ENCODE measurements around the gene OXCT2. TPM values are rescaled to one million over a fixed set of nuclear protein-coding genes. Genes with fewer than 3 reads are reported as not detected.

OXCT2 gene
- total RNA-seq, 1 donor from 2014 or later: 5.9 TPM

DNA sequence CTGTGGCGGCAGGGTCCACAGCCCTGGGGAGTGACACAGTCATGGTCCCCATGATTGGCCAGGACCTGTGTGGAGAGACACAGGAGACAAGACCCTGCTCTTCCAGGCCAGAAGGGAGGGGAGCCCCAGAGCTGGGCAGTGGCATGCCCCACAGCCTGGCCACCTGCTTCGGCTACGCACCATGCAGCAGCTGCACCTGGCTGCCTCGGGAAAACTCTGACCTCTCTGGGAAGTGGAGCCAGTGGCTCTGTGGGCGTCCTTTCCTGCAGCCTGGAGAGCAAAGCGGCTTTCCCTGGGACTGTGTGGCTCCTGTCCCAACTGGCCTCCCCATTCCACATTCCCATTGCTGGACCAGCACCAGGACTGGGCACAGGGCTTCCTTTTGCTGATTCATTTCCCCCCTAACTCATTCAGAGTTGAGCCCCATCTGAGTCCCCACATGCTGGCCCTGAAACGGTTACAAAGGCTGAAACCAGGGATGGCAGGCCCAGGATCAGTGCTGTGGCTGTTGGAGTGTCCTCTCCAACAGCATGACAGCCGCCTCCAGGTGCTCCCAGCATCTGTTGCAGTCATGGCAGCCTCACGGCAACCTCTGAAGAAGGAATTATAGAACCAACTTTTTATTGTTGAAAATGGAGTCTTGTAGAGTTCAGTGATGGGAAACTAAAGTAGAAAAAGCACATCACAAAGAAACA lies 15.0 kb downstream of the OXCT2 start:
- Histone ChIP-seq H3K4me3 (ENCODE audit: low read depth, low read length) (no peak overlapping the region), H3K36me3 (ENCODE audit: control insufficient read depth, insufficient read depth, low read length) (peaks cover 4% of the 10 kb centered on the region), H3K27me3 (ENCODE audit: control insufficient read depth, insufficient read depth, low read length) (no peaks in the 10 kb centered on the region)
- TF ChIP-seq, protein P1, sequence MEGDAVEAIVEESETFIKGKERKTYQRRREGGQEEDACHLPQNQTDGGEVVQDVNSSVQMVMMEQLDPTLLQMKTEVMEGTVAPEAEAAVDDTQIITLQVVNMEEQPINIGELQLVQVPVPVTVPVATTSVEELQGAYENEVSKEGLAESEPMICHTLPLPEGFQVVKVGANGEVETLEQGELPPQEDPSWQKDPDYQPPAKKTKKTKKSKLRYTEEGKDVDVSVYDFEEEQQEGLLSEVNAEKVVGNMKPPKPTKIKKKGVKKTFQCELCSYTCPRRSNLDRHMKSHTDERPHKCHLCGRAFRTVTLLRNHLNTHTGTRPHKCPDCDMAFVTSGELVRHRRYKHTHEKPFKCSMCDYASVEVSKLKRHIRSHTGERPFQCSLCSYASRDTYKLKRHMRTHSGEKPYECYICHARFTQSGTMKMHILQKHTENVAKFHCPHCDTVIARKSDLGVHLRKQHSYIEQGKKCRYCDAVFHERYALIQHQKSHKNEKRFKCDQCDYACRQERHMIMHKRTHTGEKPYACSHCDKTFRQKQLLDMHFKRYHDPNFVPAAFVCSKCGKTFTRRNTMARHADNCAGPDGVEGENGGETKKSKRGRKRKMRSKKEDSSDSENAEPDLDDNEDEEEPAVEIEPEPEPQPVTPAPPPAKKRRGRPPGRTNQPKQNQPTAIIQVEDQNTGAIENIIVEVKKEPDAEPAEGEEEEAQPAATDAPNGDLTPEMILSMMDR (IDR thresholded peaks at IDR 0.05; ENCODE audit: insufficient read depth, low read length, poor library complexity, severe bottlenecking): no peak
- DNase-seq (ENCODE audit: low read depth): no peak

DNA sequence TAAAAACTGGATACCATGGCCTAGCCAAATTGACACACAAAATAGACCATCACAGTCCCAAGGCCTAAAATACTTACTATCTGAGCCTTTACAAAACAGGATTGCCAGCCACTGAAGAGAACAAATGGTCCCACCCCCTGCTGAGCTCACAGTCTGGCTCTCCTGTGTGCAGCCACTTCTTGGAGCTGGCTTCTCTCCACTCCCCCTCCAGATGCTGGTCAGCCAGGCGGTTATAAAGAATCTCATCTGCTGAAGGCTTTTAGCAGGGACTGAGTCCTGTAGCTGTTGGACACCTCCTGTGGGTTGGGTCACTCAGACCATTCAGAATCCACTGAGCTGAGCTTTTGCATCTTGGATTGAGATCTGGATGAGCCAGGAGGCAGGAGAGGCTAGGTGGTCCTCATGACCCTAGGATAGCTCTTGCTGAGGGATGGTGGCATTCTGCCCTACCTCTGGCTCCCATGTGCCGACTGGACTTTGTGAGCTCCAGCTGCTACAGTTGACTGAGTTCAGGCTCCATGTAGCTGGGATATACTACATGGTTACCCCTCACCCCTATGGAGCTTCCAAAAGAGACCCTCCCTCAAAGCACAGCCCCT lies 16.1 kb downstream of the OXCT2 start:
- no peak for DNase-seq (ENCODE audit: low read depth)
- Histone ChIP-seq H3K36me3 (ENCODE audit: control insufficient read depth, insufficient read depth, low read length) (peaks cover 4% of the 10 kb centered on the region), H3K27me3 (ENCODE audit: control insufficient read depth, insufficient read depth, low read length) (no peaks in the 10 kb centered on the region), H3K4me3 (ENCODE audit: low read depth, low read length) (no peak overlapping the region)
- TF ChIP-seq, protein P1 (IDR thresholded peaks at IDR 0.05; ENCODE audit: insufficient read depth, low read length, poor library complexity, severe bottlenecking): no peak

DNA sequence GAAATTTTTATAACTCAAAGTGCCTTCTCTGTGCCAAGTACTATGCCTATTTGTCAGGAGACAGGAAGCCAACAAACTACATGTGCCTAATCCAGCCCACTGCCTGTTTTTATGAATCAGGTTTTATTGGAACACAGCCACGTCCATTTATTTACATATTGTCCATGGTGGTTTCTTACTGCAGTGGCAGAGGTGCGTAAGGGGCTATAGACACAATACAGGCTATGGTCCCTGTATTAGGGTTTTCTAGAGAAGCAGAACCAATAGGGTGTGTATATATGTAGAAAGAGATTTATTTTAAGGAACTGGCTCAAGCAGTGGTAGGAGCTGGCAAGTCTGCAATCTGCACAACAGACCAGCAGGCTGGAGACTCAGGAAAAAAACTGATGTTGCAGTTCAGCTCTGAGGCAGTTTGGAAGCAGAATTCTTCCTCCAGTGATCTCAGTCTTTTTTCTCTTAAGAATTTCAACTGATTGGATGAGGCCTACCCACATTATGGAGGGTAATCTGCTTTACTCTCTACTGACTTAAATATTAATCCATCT lies 17.1 kb downstream of the OXCT2 start:
- TF ChIP-seq, protein P1 (IDR thresholded peaks at IDR 0.05; ENCODE audit: insufficient read depth, low read length, poor library complexity, severe bottlenecking): no peak
- Histone ChIP-seq H3K4me3 (ENCODE audit: low read depth, low read length) (no peak overlapping the region), H3K36me3 (ENCODE audit: control insufficient read depth, insufficient read depth, low read length) (peaks cover 4% of the 10 kb centered on the region), H3K27me3 (ENCODE audit: control insufficient read depth, insufficient read depth, low read length) (no peaks in the 10 kb centered on the region)
- no peak for DNase-seq (ENCODE audit: low read depth)

DNA sequence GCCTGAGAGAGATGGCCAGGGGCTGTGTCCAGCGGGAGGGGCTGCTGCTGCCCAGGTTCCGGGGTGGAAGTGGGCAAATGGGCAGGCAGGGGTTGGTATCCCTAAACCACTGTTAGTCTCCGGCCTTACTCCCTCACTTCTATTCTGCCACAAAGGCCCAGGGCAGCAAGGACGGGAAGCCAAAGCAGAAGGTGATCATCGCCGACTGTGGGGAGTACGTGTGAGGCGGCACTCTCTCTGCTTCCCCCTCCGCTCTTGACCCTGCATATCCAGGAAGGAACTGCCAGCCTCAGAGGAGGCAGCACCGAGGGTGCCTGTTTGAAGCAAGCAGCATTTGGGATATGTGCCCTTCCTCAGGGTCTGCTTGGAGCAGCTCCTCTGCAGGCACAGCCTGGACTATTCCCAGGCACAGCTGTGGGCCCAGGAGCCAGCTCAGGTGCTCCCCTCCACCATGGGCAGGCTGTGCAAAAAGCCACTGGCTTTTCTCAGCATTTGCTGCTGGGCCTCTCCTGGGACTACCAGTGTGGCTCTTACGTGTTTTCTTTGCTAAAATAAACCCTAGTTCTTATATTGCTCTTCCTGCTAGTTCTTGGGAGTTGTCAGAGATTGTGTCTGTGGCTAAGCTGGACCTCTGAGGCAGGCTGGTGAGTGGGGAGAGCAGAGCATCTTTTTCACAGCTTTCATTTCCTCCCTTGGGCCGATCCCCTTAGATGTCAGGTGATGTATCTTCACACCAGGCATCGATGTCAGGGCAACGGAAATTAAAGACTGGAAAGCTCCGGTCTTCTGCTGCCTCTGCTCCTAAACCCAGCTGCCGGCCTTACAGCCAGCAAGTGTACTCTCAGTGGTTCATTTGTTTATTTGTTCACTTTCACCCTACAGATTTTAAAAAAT lies 17.8 kb downstream of the OXCT2 start:
- H3K27me3 ChIP-seq (ENCODE audit: control insufficient read depth, insufficient read depth, low read length): no peaks in the 10 kb centered on the region
- TF ChIP-seq, protein P1 (IDR thresholded peaks at IDR 0.05; ENCODE audit: insufficient read depth, low read length, poor library complexity, severe bottlenecking): no peak
- no peak for DNase-seq (ENCODE audit: low read depth)
- peaks cover 7% of the 10 kb centered on the region for H3K36me3 ChIP-seq (ENCODE audit: control insufficient read depth, insufficient read depth, low read length)
- H3K4me3 ChIP-seq (ENCODE audit: low read depth, low read length): no peak overlapping the region

DNA sequence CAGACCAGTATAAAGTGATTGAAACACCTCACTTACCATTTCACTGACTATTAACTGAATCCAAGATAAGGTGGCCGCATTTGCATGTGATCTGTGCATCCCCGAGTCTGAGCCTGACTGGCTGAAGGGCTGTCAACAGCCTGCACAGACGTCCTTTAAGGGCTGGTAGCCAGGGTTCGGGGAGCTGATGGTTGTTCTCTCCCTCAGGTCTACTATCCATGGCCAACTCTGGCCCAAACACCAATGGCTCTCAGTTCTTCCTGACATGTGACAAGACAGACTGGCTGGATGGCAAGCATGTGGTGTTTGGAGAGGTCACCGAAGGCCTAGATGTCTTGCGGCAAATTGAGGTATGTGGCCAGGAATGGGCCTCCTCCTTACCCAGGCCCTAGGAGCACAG lies 18.4 kb downstream of the OXCT2 start:
- DNase-seq (ENCODE audit: low read depth): no peak
- no peaks in the 10 kb centered on the region for H3K27me3 ChIP-seq (ENCODE audit: control insufficient read depth, insufficient read depth, low read length)
- TF ChIP-seq, protein P1 (IDR thresholded peaks at IDR 0.05; ENCODE audit: insufficient read depth, low read length, poor library complexity, severe bottlenecking): no peak
- H3K4me3 ChIP-seq (ENCODE audit: low read depth, low read length): no peak overlapping the region
- H3K36me3 ChIP-seq (ENCODE audit: control insufficient read depth, insufficient read depth, low read length): peaks cover 7% of the 10 kb centered on the region

Data from kidney epithelial cell (primary cell).